Smooth muscle cell (in vitro differentiated cells): ENCODE data around the gene GK. TPM values are rescaled to one million over a fixed set of nuclear protein-coding genes. Genes with fewer than 3 reads are reported as not detected.

ENCODE experiments used
- DNase-seq: peaks from one replicate; lab custom pipeline; 2025; ENCODE audit not compliant: unreplicated experiment; lab: John Stamatoyannopoulos, UW
- H2AFZ ChIP-seq: fragments of 200-600 bp; sonication (generic); 2 replicates; pipeline ENCODE4 v1.6.0; 2016; ENCODE audit warnings: antibody characterized with exemption, low read depth, mild to moderate bottlenecking
- H3F3A ChIP-seq: fragments of 200-600 bp; sonication (generic); 2 replicates; pipeline ENCODE4 v1.6.0; 2017; ENCODE audit warnings: antibody characterized with exemption, low read depth
- H3K27ac ChIP-seq: fragments of 200-600 bp; sonication (generic); 2 replicates; pipeline ENCODE4 v1.5.1; 2016; ENCODE audit warnings: low read depth, mild to moderate bottlenecking
- H3K27me3 ChIP-seq: fragments of 200-600 bp; sonication (generic); 2 replicates; pipeline ENCODE4 v1.6.1; 2016; ENCODE audit warnings: low read depth, mild to moderate bottlenecking
- H3K36me3 ChIP-seq: fragments of 200-600 bp; sonication (generic); 2 replicates; pipeline ENCODE4 v1.5.1; 2016; ENCODE audit warnings: low read depth
- H3K4me1 ChIP-seq: fragments of 200-600 bp; sonication (generic); 2 replicates; pipeline ENCODE4 v1.5.1; 2016; ENCODE audit warnings: low read depth
- H3K4me2 ChIP-seq: fragments of 200-600 bp; sonication (generic); 2 replicates; pipeline ENCODE4 v1.6.0; 2016; ENCODE audit warnings: mild to moderate bottlenecking
- H3K4me3 ChIP-seq: fragments of 200-600 bp; sonication (generic); 2 replicates; pipeline ENCODE4 v1.5.1; 2016; ENCODE audit warnings: mild to moderate bottlenecking
- H3K79me2 ChIP-seq: fragments of 200-600 bp; sonication (generic); 2 replicates; pipeline ENCODE4 v1.6.0; 2016; ENCODE audit warnings: low read depth, mild to moderate bottlenecking
- H3K9ac ChIP-seq: fragments of 200-600 bp; sonication (generic); 2 replicates; pipeline ENCODE4 v1.6.0; 2016; ENCODE audit warnings: low read depth
- H3K9me3 ChIP-seq: fragments of 200-600 bp; sonication (generic); replicated peaks from 2 replicates; pipeline ENCODE4 v1.5.1; 2016; ENCODE audit warnings: low read depth
- H4K20me1 ChIP-seq: fragments of 200-600 bp; sonication (generic); 2 replicates; pipeline ENCODE4 v1.6.0; 2016; ENCODE audit warnings: low read depth
- WGBS: methylation state at CpG from one replicate; pipeline ENCODE4 v1.1.7; 2016; ENCODE audit warnings: low lambda C conversion rate; 5-methylcytosine and 5-hydroxymethylcytosine counted together
- polyA plus RNA-seq: library from polyadenylated mRNA; unstranded; fragments of >200 nt; fragmentation: Nextera tagmentation; extraction: Ambion mirVana; gene quantifications from 2 replicates; pipeline ENCODE4 v1.2.1, GENCODE V29; 2016
- total RNA-seq: library from RNA; depleted of rRNA; stranded (reverse); fragments of >200 nt; gene quantifications from 2 replicates; pipeline ENCODE4 v1.2.3, GENCODE V29; 2014
- TF ChIP-seq, protein P1 (sequence below): fragments of 200-600 bp; sonication (generic); IDR thresholded peaks from 2 replicates; pipeline ENCODE4 v1.5.1; 2017; ENCODE audit warnings: borderline replicate concordance, mild to moderate bottlenecking, antibody characterized with exemption; ENCODE audit not compliant: insufficient read depth, poor library complexity, severe bottlenecking

Gene GK
- total and polyA plus RNA-seq, 2 experiments from 2014 or later: 4.5 to 5.8 TPM

DNA sequence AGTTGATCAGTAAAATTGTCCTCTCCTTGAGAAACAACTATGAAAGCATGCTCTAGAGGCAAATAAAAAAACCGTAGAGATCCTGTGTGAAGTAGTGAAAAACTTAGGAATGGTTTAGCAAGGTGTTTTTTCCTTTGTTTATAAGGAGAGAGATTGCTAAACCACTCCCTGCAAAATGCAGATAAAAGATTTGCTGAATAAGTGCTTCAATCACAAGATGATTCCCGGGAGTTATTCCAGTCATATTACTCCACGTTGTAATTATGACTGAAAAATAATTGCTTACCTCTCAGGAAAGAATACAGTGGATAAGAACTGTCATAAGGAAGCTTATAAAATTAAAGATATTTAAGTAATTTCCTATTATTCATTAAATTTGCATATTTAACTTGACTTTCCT, 2.8 kb downstream of the GK start:
- H3K4me3 ChIP-seq: no peak overlapping the region
- no peak overlapping the region for H2AFZ ChIP-seq
- no peak overlapping the region for H3K9ac ChIP-seq
- WGBS: 80% methylated on average over 3 of the region's 3 CpGs
- H4K20me1 ChIP-seq: no peaks in the 10 kb centered on the region
- H3K27me3 ChIP-seq: no peaks in the 10 kb centered on the region
- DNase-seq: no peak
- H3K36me3 ChIP-seq: no peaks in the 10 kb centered on the region
- no peak overlapping the region for H3K4me2 ChIP-seq
- H3K4me1 ChIP-seq: no peaks in the 10 kb centered on the region
- H3K27ac ChIP-seq: no peak overlapping the region
- H3F3A ChIP-seq: no peaks in the 10 kb centered on the region
- no peaks in the 10 kb centered on the region for H3K79me2 ChIP-seq
- no peaks in the 10 kb centered on the region for H3K9me3 ChIP-seq
- TF ChIP-seq, protein P1, sequence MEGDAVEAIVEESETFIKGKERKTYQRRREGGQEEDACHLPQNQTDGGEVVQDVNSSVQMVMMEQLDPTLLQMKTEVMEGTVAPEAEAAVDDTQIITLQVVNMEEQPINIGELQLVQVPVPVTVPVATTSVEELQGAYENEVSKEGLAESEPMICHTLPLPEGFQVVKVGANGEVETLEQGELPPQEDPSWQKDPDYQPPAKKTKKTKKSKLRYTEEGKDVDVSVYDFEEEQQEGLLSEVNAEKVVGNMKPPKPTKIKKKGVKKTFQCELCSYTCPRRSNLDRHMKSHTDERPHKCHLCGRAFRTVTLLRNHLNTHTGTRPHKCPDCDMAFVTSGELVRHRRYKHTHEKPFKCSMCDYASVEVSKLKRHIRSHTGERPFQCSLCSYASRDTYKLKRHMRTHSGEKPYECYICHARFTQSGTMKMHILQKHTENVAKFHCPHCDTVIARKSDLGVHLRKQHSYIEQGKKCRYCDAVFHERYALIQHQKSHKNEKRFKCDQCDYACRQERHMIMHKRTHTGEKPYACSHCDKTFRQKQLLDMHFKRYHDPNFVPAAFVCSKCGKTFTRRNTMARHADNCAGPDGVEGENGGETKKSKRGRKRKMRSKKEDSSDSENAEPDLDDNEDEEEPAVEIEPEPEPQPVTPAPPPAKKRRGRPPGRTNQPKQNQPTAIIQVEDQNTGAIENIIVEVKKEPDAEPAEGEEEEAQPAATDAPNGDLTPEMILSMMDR: no peak

DNA sequence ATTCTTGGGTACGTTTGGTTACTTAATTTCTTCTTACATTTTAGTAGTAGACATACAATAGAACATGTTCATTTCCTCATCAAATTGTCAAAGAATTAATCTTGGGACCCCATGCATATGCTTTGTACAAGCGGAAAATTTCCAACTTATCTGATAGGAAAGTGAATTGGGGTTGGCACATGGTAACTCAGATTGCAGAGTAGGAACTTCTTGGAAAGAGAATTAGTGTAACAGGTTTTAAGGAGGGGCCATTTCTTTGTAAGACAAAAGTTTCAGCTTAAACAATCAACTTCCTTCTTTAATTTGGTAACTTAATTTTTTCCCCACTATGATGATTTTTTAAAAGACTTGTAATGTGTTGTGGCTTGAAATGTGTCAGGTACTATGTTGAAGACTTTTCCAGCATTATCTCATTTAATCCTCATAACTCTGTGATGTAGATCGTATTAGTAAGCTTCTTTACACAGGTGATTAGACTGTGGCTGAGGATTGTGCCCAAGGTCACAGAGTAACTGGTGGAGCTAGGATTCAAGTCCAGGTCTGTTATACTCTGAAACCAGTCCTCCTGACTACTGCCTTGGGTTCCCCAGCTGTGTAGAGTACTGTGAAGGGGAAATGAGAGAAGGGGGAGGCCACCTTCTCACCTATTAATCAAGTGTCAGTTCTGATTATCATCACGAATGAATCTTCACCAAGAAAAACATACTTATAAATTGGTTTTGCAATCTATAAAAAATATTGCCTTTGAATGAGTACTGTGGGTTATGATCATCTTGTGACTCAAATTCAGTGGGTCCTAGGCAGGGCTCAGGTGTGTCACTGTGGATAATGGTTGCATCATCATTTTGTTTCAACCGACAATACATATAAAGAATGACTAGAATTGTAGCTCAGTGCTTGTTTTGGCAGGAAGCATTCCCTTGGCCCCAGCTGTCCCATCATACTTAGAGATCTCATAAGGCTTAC, 4.3 kb downstream of the GK start:
- Histone ChIP-seq H3K27ac (no peak overlapping the region), H2AFZ (no peak overlapping the region), H3K4me2 (no peak overlapping the region), H3K4me3 (no peak overlapping the region), H3K9ac (no peak overlapping the region), H4K20me1 (no peaks in the 10 kb centered on the region), H3K27me3 (no peaks in the 10 kb centered on the region), H3K9me3 (no peaks in the 10 kb centered on the region), H3K4me1 (no peaks in the 10 kb centered on the region), H3K36me3 (no peaks in the 10 kb centered on the region), H3F3A (no peaks in the 10 kb centered on the region), H3K79me2 (no peaks in the 10 kb centered on the region)
- TF ChIP-seq, protein P1: no peak
- no peak for DNase-seq
- 86% methylated on average over 5 of the region's 5 CpGs for WGBS

DNA sequence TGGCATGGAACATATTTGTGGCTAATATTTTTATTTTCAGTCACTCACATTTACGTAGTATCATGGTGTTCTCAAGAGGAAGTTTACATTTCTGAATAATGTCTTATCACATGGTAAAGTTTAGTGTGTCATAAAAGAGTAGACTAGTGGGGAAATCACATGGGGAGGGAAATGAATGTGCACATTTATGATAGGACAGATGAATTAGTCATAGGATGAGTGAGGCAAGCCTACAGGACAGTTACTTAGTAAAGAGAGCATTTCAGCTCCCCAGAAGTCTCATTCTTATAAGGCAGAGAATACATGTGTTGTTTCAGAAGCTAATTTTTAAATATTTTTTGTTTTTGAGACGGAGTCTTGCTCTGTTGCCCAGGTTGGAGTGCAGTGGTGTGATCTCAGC, 6.2 kb downstream of the GK start:
- H3K27me3 ChIP-seq: no peaks in the 10 kb centered on the region
- DNase-seq: no peak
- no peak overlapping the region for H3K9ac ChIP-seq
- H3K4me1 ChIP-seq: no peaks in the 10 kb centered on the region
- H3K9me3 ChIP-seq: no peaks in the 10 kb centered on the region
- 60% methylated on average over 2 of the region's 2 CpGs for WGBS
- H3K79me2 ChIP-seq: no peaks in the 10 kb centered on the region
- H3F3A ChIP-seq: no peaks in the 10 kb centered on the region
- no peak overlapping the region for H3K4me3 ChIP-seq
- TF ChIP-seq, protein P1: no peak
- H4K20me1 ChIP-seq: no peaks in the 10 kb centered on the region
- no peaks in the 10 kb centered on the region for H3K36me3 ChIP-seq
- H2AFZ ChIP-seq: no peak overlapping the region
- no peak overlapping the region for H3K4me2 ChIP-seq
- H3K27ac ChIP-seq: peak overlapping the region; percentile 46
